Measurements from ENCODE around the gene CDC20.
"Not testable (repeated sequence)": the region's sequence is repeated elsewhere in the genome, so short reads cannot be mapped to it uniquely, and the experiment has no call there.

Gene CDC20

DNA sequence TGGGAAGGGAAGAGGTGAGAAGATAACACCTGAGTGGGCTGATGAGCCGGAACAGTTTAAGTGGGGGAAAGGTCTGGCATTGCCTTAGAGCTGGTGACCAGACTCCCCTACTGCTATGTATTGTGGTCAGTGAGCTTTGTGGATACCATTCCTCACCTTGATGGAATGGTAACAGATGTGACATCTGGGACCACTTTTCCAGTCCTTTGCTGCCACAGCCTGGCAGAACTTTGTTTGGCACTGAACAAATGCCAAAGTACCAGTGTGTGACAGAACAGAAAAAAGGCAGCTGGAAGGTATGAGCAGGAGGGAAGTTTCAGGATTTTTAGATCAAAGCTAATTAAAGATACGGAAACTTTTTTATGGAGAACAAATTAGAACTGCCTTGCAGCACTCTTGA, 24.7 kb downstream of the CDC20 start:
- no peak for DNase-seq (ENCODE audit: low read depth, low spot score)

DNA sequence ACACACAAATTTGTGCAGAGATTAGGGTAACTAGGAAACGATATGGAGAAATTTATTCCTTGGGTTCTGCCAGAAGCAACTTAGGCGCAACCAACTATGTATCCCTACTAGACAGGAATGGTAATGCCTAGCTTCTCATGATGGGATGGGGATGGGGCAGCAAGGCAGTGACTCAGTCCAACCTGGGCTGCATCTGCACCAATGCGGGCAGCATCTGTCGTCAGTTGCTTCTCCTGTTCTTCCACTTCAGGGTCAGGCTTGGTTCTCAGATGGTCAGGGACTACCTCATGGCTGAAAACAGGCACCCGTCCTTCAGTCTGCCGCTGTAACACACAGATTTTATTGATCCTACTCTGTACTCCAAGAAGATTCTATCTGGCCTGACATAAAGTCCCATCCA, 27.9 kb downstream of the CDC20 start:
- no peak for DNase-seq (ENCODE audit: low read depth, low spot score)

- peak; percentile 13 for DNase-seq (ENCODE audit: low read depth, low spot score)
These were observed 29.3 kb downstream of the CDC20 start for GRCh38 chr1:43387976-43388599.

DNA sequence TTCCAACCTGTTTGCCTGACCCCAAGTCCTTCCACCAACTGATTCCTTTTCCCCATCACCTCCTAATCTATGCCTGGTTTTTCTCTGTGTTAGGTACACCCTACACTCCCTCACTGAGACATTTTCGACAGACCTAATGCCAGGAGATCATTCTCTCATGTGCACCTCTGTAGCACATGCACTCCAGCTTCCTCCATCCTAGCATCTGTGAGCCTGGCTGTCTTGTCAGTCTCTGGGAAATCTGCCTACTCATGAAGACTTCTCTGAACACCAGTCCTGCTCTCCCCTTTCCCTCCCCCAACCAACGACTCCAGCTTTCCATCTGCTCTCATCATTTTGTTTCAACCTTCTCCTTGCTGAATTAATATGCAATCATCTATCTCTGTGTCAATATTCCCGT, 29.8 kb downstream of the CDC20 start:
- DNase-seq (ENCODE audit: low read depth, low spot score): no peak

DNA sequence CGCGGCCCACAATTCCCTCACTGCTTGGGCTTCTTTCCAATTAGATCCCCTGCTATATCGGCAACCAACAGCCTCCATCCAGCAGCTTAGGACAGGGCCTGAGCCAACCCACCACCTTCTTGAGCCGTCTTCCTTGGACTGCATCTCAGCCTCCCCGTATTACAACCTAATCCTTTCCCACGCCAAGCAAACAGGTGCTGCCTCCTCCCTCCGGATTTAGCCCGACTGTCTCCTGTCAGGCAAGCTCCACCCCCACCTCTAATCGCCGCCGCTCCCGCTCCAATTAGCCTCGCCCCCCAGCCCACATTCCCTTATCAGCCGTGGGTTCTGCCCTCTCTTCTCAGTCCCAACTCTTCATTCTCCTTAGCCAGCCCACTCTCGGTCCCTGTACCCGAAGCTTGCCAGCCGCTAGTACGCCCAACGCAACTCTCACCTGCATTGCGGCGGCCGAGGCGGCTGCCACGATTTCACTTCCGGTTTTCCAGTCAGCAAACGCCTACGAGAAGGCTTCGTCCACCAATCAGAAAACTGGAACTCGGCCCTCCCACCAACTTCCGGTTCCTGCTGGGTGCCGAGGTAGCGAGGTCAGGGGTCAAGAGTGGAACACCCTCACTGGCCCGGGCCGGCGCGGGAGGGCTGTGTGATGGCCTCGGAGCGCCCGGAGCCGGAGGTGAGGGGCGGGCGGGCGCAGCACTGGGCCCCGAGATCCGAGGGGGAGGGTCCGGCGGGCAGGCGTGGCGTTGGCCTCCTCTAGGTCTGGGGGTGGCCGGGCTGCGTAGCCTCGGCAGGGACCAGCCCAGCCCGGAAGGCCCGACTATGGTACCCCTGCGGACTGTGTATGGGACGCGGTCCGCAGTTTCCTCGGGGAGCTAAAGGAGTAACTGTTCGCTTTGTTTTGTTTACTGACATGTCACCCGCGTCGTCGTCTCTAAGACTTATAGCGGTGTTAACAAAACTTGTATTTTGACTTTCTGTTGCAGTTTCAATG, 30.8 kb downstream of the CDC20 start, which contains the start of the genes MED8 and SZT2:
Gene MED8, minus strand, starts transcription at position 475 of the 988 bp plus-strand sequence. Its CDS starts 36 bp downstream, at position 439.
Gene SZT2, plus strand, starts transcription at position 574 of the 988 bp plus-strand sequence. Its CDS starts 70 bp downstream, at position 644.
- peak; percentile 99 for DNase-seq (ENCODE audit: low read depth, low spot score)

DNA sequence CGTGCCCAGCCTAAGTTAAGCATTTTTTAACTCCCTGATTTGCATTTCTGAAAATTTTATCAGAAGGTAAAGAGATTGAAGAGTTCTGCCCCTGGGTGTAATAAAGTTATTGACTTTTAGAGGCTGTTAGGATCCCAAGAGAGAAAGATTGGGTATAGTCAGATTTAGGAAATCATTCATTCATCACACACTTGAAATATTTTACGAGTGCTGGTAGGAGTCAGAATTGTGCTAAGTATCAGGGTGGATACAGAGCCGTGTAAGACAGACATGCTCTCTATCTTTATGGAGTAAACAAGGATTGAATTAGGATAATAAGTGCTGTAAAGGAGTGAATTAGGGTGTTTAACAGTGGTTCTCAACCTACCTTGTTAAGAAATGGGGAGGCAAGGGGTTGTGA, 33.9 kb downstream of the CDC20 start:
- DNase-seq (ENCODE audit: low read depth, low spot score): no peak

GRCh38 chr1:43395523-43395922, 36.7 kb downstream of the CDC20 start:
- DNase-seq (ENCODE audit: low read depth, low spot score): no peak

- DNase-seq (ENCODE audit: low read depth, low spot score): no peak
These were observed 37.3 kb downstream of the CDC20 start for GRCh38 chr1:43396059-43396458.

- DNase-seq (ENCODE audit: low read depth, low spot score): no peak
These were observed 39.4 kb downstream of the CDC20 start for GRCh38 chr1:43398227-43398626.

DNA sequence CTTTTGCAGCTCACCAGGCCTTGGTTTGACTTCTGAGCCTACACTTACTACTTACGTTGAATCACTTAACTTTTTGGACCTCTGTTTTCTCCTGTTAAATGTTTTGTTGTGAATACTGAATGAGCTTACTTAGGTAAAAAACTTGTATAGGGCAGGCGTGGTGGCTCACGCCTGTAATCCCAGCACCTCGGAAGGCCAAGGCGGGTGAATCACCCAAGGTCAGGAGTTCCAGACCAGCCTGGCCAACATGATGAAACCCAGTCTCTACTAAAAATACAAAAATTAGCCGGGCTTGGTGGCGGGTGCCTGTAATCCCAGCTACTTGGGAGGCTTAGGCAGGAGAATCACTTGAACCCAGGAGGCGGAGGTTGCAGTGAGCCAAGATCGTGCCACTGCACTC, 41.7 kb downstream of the CDC20 start:
- DNase-seq (ENCODE audit: low read depth, low spot score): not testable (repeated sequence)

GRCh38 chr1:43402089-43402865, 43.5 kb downstream of the CDC20 start:
- DNase-seq (ENCODE audit: low read depth, low spot score): no peak

DNA sequence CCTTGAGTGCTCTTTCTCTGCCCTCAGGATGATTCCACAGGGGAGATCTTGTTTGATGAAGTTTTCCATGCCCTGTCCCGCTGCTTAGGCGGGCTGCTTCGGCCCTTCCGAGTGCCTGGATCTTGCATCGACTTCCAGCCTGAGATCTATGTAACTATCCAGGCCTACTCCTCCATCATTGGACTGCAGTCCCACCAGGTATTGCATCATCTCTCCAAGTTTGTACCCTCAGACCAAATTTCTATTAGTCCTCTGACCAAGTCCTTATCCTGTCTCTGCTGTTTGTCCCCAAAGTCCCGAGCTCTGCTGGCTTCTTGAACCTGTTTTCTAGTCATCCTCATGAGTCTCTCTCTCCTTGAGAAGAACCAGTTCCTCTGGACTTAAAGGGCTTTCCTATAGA, 45.6 kb downstream of the CDC20 start:
- DNase-seq (ENCODE audit: low read depth, low spot score): no peak

- DNase-seq (ENCODE audit: low read depth, low spot score): no peak
These were observed 46.6 kb downstream of the CDC20 start for GRCh38 chr1:43405219-43405875.

DNA sequence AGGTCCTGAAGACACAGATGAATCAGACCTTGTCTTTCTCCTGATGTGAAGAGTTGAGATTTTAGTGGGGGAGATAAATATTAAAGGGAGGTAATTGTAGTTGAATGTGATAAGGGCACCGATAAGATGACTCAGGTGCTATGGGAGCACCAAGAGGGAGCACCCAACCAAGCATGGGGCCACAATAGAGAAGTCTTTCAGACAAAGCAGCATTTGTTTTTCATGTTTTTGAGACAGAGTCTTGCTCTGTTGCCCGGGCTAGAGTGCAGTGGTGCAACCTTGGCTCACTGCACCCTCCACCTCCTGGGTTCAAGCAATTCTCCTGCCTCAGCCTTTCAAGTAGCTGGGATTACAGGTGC, 47.1 kb downstream of the CDC20 start:
- DNase-seq (ENCODE audit: low read depth, low spot score): no peak

- DNase-seq (ENCODE audit: low read depth, low spot score): no peak
These were observed 51.8 kb downstream of the CDC20 start for GRCh38 chr1:43410571-43410970.

Data from ELF-1 (cell line).